Measurements from ENCODE around the gene PID1. TPM values are rescaled to one million over a fixed set of nuclear protein-coding genes. Genes with fewer than 3 reads are reported as not detected.

The PID1 gene
- total RNA-seq, 1 donor from 2014 or later, result 1.4 TPM

GRCh38 chr2:228988786-228989185, 282.3 kb downstream of the PID1 start:
- H3K4me1 Mint-ChIP-seq, result no peaks in the 10 kb centered on the region
- H3K27ac ChIP-seq, result no peak overlapping the region
- H3K4me3 Mint-ChIP-seq, result no peak overlapping the region
- H3K4me2 ChIP-seq, result no peak overlapping the region
- H3K9me3 ChIP-seq (ENCODE audit: low read depth), result no peaks in the 10 kb centered on the region
- H3K4me1 ChIP-seq, result no peaks in the 10 kb centered on the region
- no peaks in the 10 kb centered on the region for H3K36me3 ChIP-seq
- no peaks in the 10 kb centered on the region for H3K36me3 Mint-ChIP-seq
- TF ChIP-seq CTCF (IDR thresholded peaks at IDR 0.05) (no peak), EZH2phosphoT487 (IDR thresholded peaks at IDR 0.05) (no peak), EZH2 (IDR thresholded peaks at IDR 0.05) (no peak)
- H3K27me3 ChIP-seq, result no peaks in the 10 kb centered on the region
- H2AFZ ChIP-seq (replicated peaks), result no peak overlapping the region
- H3K27me3 Mint-ChIP-seq (ENCODE audit: insufficient read depth, low read depth), result no peaks in the 10 kb centered on the region
- H3K27ac Mint-ChIP-seq, result no peak overlapping the region
- no peaks in the 10 kb centered on the region for H4K20me1 ChIP-seq (ENCODE audit: low read depth)
- no peak for DNase-seq (ENCODE audit: low spot score)
- H3K4me3 ChIP-seq, result no peak overlapping the region
- no peak overlapping the region for H3K9ac ChIP-seq
- no peaks in the 10 kb centered on the region for H3F3A ChIP-seq (ENCODE audit: low read depth)
- no peaks in the 10 kb centered on the region for H3K79me2 ChIP-seq (ENCODE audit: low read depth)
- H3K9me3 Mint-ChIP-seq, result peaks cover 7% of the 10 kb centered on the region

DNA sequence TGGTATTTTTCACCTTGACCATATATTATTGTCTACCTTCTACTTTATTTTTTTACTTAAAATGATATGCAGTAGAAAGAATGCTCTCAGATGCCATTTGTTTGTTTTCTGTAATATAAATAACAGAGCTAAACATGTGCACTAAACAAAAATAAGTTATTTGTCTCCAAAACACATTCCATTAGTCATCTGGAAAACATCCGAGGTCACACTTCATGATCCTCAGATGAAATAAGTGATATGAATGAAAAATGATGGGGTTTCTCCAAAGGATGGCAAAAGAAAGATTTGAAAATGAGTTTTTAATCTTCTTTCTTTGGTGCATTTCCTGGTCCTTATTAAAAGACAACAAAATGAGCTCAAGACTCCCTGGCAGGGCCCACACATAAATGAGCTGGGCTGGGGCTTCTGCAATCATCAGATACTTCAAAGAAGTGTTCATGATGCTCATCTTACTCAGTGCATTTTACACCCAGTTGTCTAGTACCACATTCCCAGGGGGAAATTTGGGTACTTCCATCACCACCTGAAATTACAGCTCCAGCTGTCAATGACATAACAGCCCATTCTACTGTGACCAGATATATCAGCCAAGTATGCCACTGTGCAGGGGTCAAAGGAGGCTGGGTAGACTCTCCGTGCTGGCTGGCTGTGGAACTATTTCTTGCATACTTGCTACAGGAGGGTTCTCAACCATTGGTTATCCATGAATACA, 283.5 kb downstream of the PID1 start:
- Histone ChIP-seq H3K36me3 (no peaks in the 10 kb centered on the region), H3K4me3 (no peak overlapping the region)

DNA sequence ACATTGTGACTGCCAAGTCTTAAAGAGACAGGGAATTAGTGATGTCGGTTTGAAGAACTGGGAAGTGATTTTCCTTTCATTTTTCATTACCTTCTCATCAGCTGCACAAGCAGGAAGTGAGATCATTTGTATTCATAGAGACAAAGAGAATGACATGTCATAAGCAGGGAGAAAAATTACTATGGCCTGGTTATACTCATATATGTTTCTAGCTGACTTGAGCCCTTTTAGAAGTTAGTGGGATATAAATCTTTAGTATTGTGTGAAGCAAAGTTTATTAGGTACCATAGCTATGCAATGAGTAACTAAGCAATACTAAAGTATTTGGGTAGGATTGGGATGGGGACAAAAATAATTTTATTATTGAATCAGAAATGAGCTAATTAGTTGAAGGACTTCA, 284.1 kb downstream of the PID1 start:
- H3K9ac ChIP-seq, result no peak overlapping the region
- DNase-seq (ENCODE audit: low spot score), result no peak
- peaks cover 3% of the 10 kb centered on the region for H3K9me3 Mint-ChIP-seq
- no peaks in the 10 kb centered on the region for H3K36me3 Mint-ChIP-seq
- H3K4me1 ChIP-seq, result no peaks in the 10 kb centered on the region
- no peaks in the 10 kb centered on the region for H3K27me3 ChIP-seq
- H3K79me2 ChIP-seq (ENCODE audit: low read depth), result no peaks in the 10 kb centered on the region
- no peaks in the 10 kb centered on the region for H4K20me1 ChIP-seq (ENCODE audit: low read depth)
- H3K27me3 Mint-ChIP-seq (ENCODE audit: insufficient read depth, low read depth), result no peaks in the 10 kb centered on the region
- no peaks in the 10 kb centered on the region for H3K4me1 Mint-ChIP-seq
- H3K27ac Mint-ChIP-seq, result no peak overlapping the region
- no peak overlapping the region for H3K4me3 ChIP-seq
- no peak overlapping the region for H3K27ac ChIP-seq
- TF ChIP-seq EZH2phosphoT487 (IDR thresholded peaks at IDR 0.05) (no peak), EZH2 (IDR thresholded peaks at IDR 0.05) (no peak), CTCF (IDR thresholded peaks at IDR 0.05) (no peak)
- no peak overlapping the region for H3K4me3 Mint-ChIP-seq
- H3K4me2 ChIP-seq, result no peak overlapping the region
- no peaks in the 10 kb centered on the region for H3F3A ChIP-seq (ENCODE audit: low read depth)
- H2AFZ ChIP-seq (replicated peaks), result no peak overlapping the region
- H3K9me3 ChIP-seq (ENCODE audit: low read depth), result no peaks in the 10 kb centered on the region
- H3K36me3 ChIP-seq, result no peaks in the 10 kb centered on the region

More for the DNA sequence above, 283.5 kb downstream of the PID1 start:
- H3K36me3 Mint-ChIP-seq, result no peaks in the 10 kb centered on the region
- peaks cover 3% of the 10 kb centered on the region for H3K9me3 Mint-ChIP-seq
- Histone ChIP-seq H4K20me1 (ENCODE audit: low read depth) (no peaks in the 10 kb centered on the region), H3K9ac (no peak overlapping the region), H3K9me3 (ENCODE audit: low read depth) (no peaks in the 10 kb centered on the region), H3K27me3 (no peaks in the 10 kb centered on the region), H3K79me2 (ENCODE audit: low read depth) (no peaks in the 10 kb centered on the region), H3K4me2 (no peak overlapping the region), H3K27ac (no peak overlapping the region), H3F3A (ENCODE audit: low read depth) (no peaks in the 10 kb centered on the region), H2AFZ (replicated peaks) (no peak overlapping the region), H3K4me1 (no peaks in the 10 kb centered on the region)
- DNase-seq (ENCODE audit: low spot score), result no peak
- no peak overlapping the region for H3K4me3 Mint-ChIP-seq
- TF ChIP-seq EZH2 (IDR thresholded peaks at IDR 0.05) (no peak), EZH2phosphoT487 (IDR thresholded peaks at IDR 0.05) (no peak), CTCF (IDR thresholded peaks at IDR 0.05) (no peak)
- H3K27me3 Mint-ChIP-seq (ENCODE audit: insufficient read depth, low read depth), result no peaks in the 10 kb centered on the region
- no peak overlapping the region for H3K27ac Mint-ChIP-seq
- H3K4me1 Mint-ChIP-seq, result no peaks in the 10 kb centered on the region

All from neural progenitor cell (in vitro differentiated cells).